Brain pericyte (primary cell): ENCODE data around the gene PRDM8.

ENCODE experiments used
- DNase-seq: peaks from one replicate; pipeline ENCODE4 v3.0.0-alpha.2; 2012; ENCODE audit warnings: low read depth, low spot score

PRDM8 gene

DNA sequence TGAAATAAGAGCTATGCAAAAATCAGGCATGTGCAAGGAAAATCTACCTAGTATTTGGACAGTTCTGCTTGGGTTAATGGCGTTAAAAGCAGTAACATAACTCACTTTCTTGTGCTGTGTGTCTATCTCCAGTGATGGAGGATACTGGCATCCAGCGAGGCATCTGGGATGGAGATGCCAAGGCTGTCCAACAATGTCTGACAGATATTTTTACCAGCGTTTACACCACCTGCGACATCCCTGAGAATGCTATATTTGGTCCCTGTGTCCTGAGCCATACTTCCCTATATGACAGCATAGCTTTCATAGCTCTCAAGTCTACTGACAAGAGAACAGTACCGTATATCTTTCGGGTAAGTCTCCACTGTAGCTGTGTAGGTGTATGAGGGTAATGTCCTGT lies 2.6 kb downstream of the PRDM8 start:
- no peak for DNase-seq

DNA sequence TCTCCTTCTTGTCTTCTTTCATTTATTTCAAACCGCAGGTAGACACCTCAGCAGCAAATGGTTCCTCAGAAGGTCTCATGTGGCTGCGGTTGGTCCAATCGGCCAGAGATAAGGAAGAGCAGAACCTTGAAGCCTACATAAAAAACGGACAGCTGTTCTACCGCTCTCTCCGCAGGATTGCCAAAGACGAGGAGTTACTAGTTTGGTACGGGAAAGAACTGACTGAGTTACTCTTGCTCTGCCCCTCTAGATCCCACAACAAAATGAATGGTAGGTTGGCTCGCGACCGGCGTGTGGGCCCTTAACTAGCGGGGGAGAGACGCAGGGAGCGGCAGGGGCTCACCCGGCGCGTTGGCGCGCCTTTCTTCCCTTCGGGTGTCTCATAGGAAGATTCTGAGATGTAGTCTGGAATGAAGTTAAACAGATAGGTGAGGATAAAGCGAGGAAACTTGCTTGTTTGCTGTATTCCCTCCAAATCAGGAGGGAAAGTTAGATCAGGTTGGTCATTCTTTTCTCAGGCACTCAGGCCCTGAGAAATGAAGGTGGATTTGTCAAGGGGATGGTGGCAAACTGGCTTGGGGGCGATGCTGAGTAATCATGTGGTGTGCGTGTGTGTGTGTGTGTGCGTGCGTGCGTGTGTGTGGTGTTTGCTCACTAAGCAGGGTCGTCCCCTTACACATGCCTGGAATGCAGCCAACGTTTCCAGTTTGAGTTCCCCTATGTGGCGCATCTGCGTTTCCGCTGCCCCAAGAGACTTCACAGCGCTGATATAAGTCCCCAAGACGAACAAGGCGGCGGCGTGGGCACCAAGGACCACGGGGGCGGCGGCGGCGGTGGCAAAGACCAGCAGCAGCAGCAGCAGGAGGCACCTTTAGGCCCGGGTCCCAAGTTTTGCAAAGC lies 4.2 kb downstream of the PRDM8 start:
- no peak for DNase-seq

DNA sequence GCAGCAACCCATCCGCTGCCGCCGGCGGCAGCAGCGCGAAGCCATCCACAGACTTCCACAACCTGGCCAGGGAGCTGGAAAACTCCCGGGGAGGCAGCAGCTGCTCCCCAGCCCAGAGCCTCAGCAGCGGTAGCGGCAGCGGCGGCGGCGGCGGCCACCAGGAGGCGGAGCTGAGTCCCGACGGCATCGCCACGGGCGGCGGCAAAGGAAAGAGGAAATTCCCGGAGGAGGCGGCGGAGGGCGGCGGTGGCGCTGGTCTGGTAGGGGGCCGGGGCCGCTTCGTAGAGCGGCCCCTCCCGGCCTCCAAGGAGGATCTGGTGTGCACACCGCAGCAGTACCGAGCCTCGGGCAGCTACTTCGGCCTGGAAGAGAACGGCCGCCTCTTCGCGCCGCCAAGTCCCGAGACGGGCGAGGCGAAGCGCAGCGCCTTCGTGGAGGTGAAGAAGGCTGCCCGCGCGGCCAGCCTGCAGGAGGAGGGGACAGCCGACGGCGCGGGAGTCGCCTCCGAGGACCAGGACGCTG lies 4.9 kb downstream of the PRDM8 start:
- no peak for DNase-seq

GRCh38 chr4:80202741-80203553 lies 5.6 kb downstream of the PRDM8 start:
- no peak for DNase-seq

DNA sequence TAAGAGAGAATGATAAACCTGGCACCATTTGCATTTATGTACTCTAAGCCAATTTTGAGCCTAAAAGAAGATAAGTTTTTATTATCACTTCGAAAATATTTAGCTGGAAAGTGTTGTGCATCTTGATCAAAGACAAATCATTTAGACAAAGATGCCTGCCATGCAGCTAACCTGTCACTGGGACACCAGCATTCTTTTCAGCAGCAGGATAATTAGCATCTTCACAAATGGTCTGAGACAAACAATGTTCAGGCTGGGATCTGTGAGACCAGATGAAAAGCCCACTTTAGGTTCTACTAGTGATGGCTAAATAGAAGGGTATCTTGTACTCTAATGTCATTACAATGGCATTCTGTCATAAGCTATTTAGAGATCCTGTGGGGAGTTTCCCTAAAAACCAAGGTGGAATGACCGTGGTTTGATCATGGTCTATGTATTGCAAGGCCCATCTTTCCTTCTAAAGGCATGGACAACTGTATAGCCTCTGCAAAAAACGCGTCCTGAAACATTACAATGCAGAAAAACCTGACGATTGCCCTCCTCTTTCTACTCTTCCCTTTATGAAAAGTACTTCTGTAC lies 7.2 kb downstream of the PRDM8 start:
- DNase-seq: no peak

DNA sequence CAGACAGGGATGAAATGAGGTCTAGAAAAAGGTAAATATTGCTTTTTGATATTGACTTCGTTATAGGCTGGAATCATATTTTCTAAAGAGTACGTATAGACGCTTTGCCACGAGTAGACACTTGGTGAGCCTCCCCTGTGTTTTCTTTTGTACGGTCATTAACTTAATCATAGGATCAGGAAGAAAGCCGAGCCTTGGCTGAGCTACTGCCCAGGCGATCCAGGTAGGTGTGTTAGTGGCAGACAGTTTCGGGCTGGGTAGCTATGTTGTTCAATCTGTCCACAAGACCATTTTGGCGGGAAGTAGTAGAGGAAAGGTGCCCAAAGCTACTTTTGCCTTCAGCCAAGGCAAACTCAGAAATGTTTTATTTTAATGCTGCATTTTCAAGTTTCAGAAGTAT lies 8.8 kb downstream of the PRDM8 start:
- DNase-seq: no peak

DNA sequence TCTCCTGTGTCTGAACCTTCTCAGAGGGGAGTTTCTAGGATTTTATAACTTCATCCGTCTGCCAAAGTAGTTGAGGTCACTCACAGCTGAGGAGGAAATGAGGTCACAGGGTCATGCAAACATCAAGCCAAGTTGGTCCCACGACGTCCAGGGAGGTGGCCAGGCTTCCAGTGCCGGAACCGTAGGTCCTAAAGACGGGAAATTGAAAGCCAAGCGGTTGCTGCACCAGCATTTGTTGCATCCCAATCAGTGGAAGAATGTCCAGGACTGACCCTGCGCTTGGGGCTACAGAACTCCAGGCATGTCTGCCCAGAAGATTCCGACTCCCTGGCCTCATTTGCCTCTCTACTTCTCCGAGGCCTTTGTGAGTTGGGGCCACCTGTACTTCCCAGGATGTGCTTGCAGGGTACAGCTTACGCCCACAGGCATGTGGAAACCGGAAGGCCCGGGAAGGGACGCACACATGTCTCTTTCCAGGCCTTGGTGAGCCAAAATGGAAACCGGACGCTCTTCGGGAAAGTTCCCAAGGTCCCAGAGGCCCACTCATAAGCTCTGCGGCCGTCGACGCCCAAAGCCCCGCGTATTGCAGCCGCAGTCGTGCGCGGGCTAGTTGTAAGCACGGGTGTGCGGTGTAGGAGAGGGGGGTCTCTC lies 9.3 kb downstream of the PRDM8 start:
- no peak for DNase-seq

- DNase-seq: no peak
These were observed 9.9 kb downstream of the PRDM8 start for GRCh38 chr4:80207172-80207583.

- no peak for DNase-seq
These were observed 10.4 kb downstream of the PRDM8 start for GRCh38 chr4:80207664-80208063.

- no peak for DNase-seq
These were observed 11.5 kb downstream of the PRDM8 start for GRCh38 chr4:80208610-80209339.

- DNase-seq: no peak
These were observed 12.0 kb downstream of the PRDM8 start for GRCh38 chr4:80209340-80209701.

GRCh38 chr4:80210549-80210948 lies 13.2 kb downstream of the PRDM8 start:
- DNase-seq: no peak

DNA sequence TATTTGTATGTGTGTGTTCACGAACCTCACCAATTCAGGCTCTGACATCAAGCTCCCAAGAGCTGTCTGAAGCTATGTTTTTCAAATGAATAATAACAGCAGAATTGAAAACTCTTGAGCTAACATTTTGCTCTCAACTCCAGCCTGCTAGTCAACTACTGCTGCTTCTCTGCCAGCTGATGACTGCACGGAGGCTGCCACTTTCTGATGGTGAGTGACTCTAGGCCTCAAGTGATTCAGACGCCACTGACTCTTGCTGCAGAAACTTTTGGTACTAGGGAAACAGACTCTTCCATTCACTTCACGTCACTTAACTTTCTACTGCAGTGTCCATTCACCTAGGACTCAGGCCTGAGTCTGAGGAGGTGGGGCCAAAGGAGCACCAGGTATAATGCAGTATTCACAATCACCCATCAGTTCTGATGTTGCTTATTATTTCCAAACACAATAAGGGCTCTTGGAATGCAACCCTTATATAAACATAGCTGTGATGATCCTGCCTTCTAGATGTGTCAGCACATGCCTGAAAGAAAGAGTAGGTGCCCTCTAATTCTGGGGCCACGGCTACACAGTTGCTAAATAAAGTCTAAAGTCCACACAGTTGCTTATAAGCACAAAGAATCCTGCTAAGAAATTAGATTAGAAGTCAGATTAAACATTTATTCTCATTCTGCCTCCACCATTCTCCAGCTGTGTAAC lies 16.0 kb downstream of the PRDM8 start:
- no peak for DNase-seq

DNA sequence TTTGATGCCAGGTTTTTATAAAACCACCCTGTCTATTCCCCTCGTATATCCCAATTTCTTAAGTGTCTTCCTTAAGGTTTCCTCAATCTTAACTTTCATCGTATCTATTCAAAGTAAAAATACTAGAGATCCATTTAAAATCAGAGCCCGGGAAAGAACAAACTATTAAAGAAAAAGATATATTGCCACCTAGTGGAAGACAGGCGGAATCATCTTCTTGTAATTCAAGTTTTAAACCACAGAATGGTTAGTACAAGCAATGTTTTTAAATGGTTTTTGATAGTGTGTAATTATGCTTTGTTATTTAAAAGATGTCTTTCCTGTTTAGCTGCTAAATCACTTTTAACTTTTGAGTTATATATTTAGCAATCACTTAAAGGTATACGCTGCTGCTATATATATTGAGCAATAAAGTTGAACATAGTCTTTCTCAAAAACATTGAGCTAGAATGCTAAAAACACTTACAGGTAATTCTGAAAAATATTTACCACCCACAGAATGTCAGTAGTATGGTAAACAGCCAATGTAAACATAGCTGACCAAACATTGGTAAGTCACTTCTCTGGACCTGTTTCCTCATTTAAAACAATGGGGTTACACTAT lies 18.2 kb downstream of the PRDM8 start:
- DNase-seq: no peak

DNA sequence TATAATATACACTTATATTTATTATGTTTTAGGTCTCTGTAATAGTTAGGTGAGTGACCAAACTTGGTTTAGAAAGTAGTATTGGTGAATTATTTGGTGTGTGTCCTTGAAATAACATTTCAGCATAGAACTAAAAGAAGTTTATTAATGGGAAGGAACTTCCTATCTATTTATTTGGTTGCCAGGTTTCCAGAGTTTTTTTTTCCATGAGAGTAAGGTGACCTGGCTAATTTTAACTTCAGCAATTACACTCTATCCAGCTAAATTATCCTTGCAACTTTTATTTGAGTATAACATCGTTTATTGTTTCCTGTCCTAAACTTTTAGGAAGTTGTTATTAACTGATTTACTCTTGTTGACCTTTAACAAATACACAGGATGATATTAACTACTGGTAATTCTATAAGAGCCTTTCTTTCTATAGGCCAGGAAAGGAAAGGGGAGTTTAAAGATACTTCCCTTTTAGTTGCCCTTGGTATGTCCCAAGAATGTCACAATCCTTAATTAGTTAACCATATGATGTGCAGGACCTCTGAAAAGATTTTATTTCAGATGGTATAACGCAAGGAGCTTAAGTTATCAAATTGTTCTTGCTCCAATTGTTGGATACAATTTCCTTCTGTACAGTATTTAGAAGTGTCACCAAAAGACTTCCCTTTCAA lies 18.9 kb downstream of the PRDM8 start:
- DNase-seq: no peak

GRCh38 chr4:80219301-80220025 lies 22.2 kb downstream of the PRDM8 start:
- DNase-seq: no peak

DNA sequence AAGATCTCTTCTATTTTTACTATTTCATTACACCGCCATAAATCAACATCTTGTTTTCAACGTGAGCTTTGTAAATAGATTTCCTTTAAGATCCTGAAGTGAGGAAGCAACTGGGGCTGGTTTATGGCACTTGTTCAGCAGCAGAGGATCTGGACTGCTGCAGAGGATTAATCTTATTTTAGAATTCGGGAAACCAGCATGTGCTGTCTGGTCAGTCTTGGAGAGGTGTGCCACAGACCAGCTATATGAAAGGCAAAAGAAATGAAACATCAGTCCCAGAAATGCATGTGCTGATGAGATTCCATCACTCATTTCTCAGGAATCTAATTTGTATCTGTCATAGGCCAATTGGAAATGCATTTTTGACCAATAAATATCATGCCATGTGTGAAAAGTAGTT lies 23.4 kb downstream of the PRDM8 start:
- no peak for DNase-seq

DNA sequence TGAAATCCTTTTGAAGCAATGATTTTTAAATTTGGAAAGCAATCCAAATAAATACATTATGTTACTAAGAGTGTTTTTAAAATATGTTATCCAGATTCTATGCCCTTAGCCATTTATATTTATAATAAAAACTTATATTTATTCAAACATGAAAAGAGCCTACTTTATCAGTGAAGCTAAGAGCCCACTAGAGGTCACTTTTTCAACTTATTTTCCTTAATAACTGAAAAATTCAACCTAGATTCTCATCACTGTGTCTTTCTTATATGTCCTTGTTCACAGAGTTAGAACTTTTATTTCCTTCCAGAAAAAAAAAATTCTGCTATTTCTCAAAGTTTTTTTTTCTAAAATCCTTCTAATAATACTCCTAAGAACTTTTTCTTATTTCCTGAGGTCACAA lies 23.9 kb downstream of the PRDM8 start:
- DNase-seq: no peak

DNA sequence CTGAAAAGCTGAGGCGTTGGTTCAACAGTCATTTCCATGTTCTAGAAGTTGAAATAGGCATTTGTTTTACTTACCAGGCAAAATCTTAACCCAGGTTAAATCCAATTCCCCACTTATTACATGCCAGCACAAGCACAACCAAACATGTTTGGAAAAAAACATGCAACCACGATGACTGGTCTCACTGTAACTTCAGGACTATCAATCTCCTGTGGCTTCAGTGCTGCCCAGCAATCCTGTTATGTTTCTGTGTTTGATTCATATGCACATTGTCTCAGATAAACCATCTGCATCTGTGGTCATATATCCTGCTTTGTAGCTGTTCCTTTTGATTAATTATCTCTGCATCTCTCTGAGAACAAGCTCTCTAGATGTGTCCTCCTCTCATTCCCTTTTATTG lies 28.3 kb downstream of the PRDM8 start:
- DNase-seq: no peak
